Activated naive CD8-positive, alpha-beta T cell treated with anti-CD3 and anti-CD28 coated beads, Interleukin-2, amount 50 U/mL, for 24 hours (primary cell): ENCODE data around the gene SLC34A1.

ENCODE experiments used
- ATAC-seq: fragments of 150-1000 bp; cut with Tn5 transposase; one replicate; pipeline ENCODE4 v1.10.0; 2021
- DNase-seq: peaks from one replicate; pipeline ENCODE4 v3.0.0; 2021
- H3K27ac Mint-ChIP-seq: one replicate; pipeline ENCODE4 v1.8.0; 2021; ENCODE audit warnings: mild to moderate bottlenecking, mixed read lengths
- H3K27me3 Mint-ChIP-seq: one replicate; pipeline ENCODE4 v1.8.0; 2021; ENCODE audit warnings: mixed read lengths
- H3K36me3 Mint-ChIP-seq: one replicate; pipeline ENCODE4 v1.8.0; 2021; ENCODE audit warnings: low read depth, mixed read lengths
- H3K4me1 Mint-ChIP-seq: one replicate; pipeline ENCODE4 v1.8.0; 2021; ENCODE audit warnings: mixed read lengths
- H3K4me3 Mint-ChIP-seq: one replicate; pipeline ENCODE4 v1.8.0; 2021; ENCODE audit warnings: mild to moderate bottlenecking, moderate library complexity, mixed read lengths
- H3K9me3 Mint-ChIP-seq: one replicate; pipeline ENCODE4 v1.8.0; 2021; ENCODE audit warnings: mixed read lengths

Gene SLC34A1

GRCh38 chr5:177440990-177441780 lies 57.0 kb downstream of the SLC34A1 start:
- no peak overlapping the region for H3K27ac Mint-ChIP-seq
- peaks cover 35% of the 10 kb centered on the region for H3K36me3 Mint-ChIP-seq
- H3K4me3 Mint-ChIP-seq = no peak overlapping the region
- DNase-seq = no peak
- H3K9me3 Mint-ChIP-seq = no peaks in the 10 kb centered on the region
- ATAC-seq = no peak
- no peaks in the 10 kb centered on the region for H3K27me3 Mint-ChIP-seq
- H3K4me1 Mint-ChIP-seq = peaks cover 72% of the 10 kb centered on the region

- no peak overlapping the region for H3K4me3 Mint-ChIP-seq
- H3K36me3 Mint-ChIP-seq = peaks cover 29% of the 10 kb centered on the region
- H3K9me3 Mint-ChIP-seq = no peaks in the 10 kb centered on the region
- DNase-seq (no peak), ATAC-seq (no peak)
- H3K27me3 Mint-ChIP-seq = no peaks in the 10 kb centered on the region
- peak overlapping the region; percentile 69 for H3K27ac Mint-ChIP-seq
- H3K4me1 Mint-ChIP-seq = peaks cover 65% of the 10 kb centered on the region
These were observed 58.0 kb downstream of the SLC34A1 start for GRCh38 chr5:177442066-177442826.

DNA sequence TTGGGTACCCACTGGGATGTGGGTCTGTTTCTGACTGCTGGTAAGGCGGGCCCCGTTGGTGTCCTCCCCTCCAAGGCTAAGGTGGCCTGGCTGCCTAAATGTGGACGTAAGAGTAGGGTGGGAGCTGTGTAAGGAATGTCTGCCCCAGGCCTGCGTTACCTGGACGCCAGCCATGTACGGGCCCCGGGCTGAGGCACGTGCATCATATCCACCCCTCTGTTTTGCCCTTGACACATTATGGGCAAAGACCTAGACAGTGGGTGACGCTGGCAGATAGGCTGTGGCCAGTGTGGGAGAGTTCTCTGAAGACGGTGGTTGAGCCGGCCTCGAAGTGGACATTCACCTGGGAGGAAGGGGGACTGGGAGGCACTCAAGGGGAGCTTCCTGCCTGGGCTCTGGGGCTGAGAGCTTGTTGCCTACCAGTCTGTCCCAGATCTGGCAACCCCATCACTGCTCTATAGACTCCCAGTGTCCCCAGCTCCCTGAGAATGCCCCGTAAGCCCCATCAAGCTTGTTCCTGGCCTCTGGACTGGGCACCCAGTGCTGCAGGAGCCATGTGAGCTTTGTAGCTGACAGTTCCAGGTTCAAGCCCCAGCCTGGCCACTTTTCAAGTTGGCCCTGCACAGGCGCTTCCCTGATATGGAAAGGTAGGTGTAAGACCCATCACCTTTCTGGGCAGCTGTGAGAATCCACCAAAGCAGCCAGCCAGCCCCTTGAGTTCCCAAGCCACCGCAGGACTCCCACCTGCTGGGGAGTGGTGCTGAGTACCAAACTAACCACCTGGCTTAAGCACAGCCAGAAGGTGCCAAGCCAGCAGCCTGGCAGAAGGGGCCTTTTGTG lies 59.1 kb downstream of the SLC34A1 start:
- H3K9me3 Mint-ChIP-seq = no peaks in the 10 kb centered on the region
- H3K4me3 Mint-ChIP-seq = no peak overlapping the region
- H3K4me1 Mint-ChIP-seq = peaks cover 66% of the 10 kb centered on the region
- H3K27ac Mint-ChIP-seq = peak overlapping the region; percentile 18
- DNase-seq (no peak), ATAC-seq (no peak)
- no peaks in the 10 kb centered on the region for H3K27me3 Mint-ChIP-seq
- H3K36me3 Mint-ChIP-seq = peaks cover 20% of the 10 kb centered on the region

GRCh38 chr5:177444106-177445051 lies 60.1 kb downstream of the SLC34A1 start:
- Mint-ChIP-seq H3K4me3 (peak overlapping the region; percentile 71), H3K27me3 (no peaks in the 10 kb centered on the region), H3K36me3 (peaks cover 16% of the 10 kb centered on the region), H3K4me1 (peaks cover 68% of the 10 kb centered on the region), H3K27ac (peak overlapping the region; percentile 49), H3K9me3 (no peaks in the 10 kb centered on the region)
- ATAC-seq (no peak), DNase-seq (no peak)

- DNase-seq = no peak
- H3K27ac Mint-ChIP-seq = peak overlapping the region; percentile 79
- H3K27me3 Mint-ChIP-seq = no peaks in the 10 kb centered on the region
- peak overlapping the region; percentile 71 for H3K4me3 Mint-ChIP-seq
- H3K9me3 Mint-ChIP-seq = no peaks in the 10 kb centered on the region
- peaks cover 59% of the 10 kb centered on the region for H3K4me1 Mint-ChIP-seq
- no peak for ATAC-seq
- peaks cover 9% of the 10 kb centered on the region for H3K36me3 Mint-ChIP-seq
These were observed 61.0 kb downstream of the SLC34A1 start for GRCh38 chr5:177445052-177445916.

GRCh38 chr5:177445917-177446199 lies 61.6 kb downstream of the SLC34A1 start:
- ATAC-seq (no peak), DNase-seq (no peak)
- H3K4me3 Mint-ChIP-seq = peak overlapping the region; percentile 71
- H3K36me3 Mint-ChIP-seq = peaks cover 7% of the 10 kb centered on the region
- no peaks in the 10 kb centered on the region for H3K9me3 Mint-ChIP-seq
- peak overlapping the region; percentile 79 for H3K27ac Mint-ChIP-seq
- H3K4me1 Mint-ChIP-seq = peaks cover 54% of the 10 kb centered on the region
- H3K27me3 Mint-ChIP-seq = no peaks in the 10 kb centered on the region

DNA sequence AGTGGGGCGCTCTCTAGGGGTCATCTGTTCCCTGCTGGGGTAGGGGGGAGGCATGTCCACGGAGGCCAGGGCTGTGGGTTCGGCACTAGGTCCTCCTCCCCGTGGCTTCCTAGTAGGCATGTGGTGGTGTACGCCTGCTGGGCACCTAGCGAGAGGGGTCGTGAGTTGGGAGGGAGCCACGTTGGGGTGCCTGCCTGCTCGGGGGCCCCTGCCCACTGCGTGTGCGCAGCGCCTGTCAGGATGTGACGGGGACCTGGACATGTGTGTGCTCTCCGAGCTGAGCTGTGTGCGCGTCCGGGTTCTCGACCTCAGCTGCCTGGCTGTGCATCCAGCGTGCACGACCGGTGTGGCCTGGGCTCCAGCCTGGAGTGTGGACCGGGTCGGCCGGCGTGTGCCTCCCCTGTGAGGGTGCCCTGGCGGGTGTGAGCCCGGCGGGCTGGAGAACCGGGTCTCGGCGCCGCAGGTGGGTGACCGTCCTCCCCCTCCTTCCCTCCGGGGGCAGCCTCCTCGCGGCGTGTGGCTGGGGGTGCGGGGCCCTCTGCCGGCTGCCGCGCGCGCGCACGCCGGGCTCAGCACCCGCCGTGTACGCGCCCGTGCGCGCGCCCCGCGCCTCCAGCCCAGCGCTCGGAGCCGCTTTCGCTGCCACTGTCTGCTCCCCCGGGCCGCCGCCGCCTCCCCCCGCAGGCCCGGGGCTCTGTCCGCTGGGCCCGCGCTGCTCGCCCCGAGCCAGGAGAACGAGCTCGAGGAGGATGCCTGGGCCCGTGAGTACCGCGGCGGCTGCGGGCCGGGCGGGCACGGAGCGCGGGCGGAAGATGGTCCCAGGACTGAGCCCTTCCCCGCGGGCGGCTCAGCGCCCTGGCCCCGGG lies 62.2 kb downstream of the SLC34A1 start, which contains the start of gene PRR7:
Gene PRR7, plus strand, starts transcription at position 615 of the 866 bp plus-strand sequence. CDS start 8,254 bp downstream, outside the sequence.
- Mint-ChIP-seq H3K27me3 (no peaks in the 10 kb centered on the region), H3K36me3 (peaks cover 5% of the 10 kb centered on the region), H3K4me3 (peak within 1 kb of the TSS; percentile 73), H3K9me3 (no peaks in the 10 kb centered on the region), H3K27ac (peak within 1 kb of the TSS; percentile 79), H3K4me1 (peaks cover 54% of the 10 kb centered on the region)
- DNase-seq (peak; percentile 80), ATAC-seq (peak; percentile 51)

DNA sequence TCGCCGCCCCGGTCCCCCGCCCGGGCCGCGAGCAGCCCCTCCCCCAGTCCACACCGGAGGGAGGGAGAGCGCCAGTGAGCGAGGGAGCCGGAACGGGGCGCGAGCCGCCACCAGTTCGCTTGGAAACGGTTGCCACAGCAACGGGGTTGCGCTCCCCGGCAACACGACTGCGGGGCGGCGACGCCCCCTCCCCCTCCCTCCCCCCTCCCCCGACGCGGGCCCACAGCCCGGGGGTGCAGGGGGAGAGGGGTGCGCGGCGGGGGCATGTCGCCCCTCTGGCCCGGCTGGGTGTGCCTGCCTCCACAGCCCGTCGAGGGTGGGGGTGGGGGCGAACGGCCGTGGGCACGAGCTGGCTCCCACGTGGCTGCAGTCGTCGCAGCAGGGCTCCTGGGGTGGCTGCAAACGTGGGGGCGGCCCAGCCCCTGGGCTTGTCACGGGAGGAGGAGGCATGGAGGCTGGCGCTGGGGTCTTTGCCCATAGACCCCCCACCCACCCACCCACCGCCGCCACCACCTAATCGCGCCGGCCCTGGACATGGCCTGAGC lies 62.9 kb downstream of the SLC34A1 start:
- DNase-seq = peak; percentile 73
- no peak overlapping the region for H3K27ac Mint-ChIP-seq

GRCh38 chr5:177447611-177448243 lies 63.5 kb downstream of the SLC34A1 start:
- peaks cover 2% of the 10 kb centered on the region for H3K36me3 Mint-ChIP-seq
- ATAC-seq (peak; percentile 6), DNase-seq (peak; percentile 53)
- H3K4me3 Mint-ChIP-seq = peak overlapping the region; percentile 73
- peaks cover 56% of the 10 kb centered on the region for H3K4me1 Mint-ChIP-seq
- H3K9me3 Mint-ChIP-seq = no peaks in the 10 kb centered on the region
- no peaks in the 10 kb centered on the region for H3K27me3 Mint-ChIP-seq
- H3K27ac Mint-ChIP-seq = peak overlapping the region; percentile 75

More for the DNA sequence above, 62.9 kb downstream of the SLC34A1 start:
- Mint-ChIP-seq H3K4me1 (peaks cover 54% of the 10 kb centered on the region), H3K36me3 (peaks cover 4% of the 10 kb centered on the region), H3K9me3 (no peaks in the 10 kb centered on the region), H3K4me3 (peak overlapping the region; percentile 73), H3K27me3 (no peaks in the 10 kb centered on the region)
- peak; percentile 8 for ATAC-seq
